H1 (cell line): ENCODE measurements around the gene DNM1L. TPM values are rescaled to one million over a fixed set of nuclear protein-coding genes. Genes with fewer than 3 reads are reported as not detected.

Experiments used
- CTCF ChIA-PET: fragments of 300-600 bp; sonication (Branson Sonifier 250); formaldehyde crosslinking; loops from one replicate; lab custom pipeline; 2021; ENCODE audit not compliant: partially characterized antibody; lab: Charles Lee
- POLR2A ChIA-PET: fragments of 300-600 bp; sonication (Branson Sonifier 250); formaldehyde crosslinking; loops from one replicate; lab custom pipeline; 2021; ENCODE audit warnings: inconsistent platforms; ENCODE audit not compliant: partially characterized antibody; lab: Charles Lee
- DNase-seq, 2 experiments: peaks; one replicate each; pipeline versions ENCODE4 v3.0.0 to v3.0.0-alpha.2; 2010 to 2022; ENCODE audit warnings: low spot score in 2 of 2, low read depth in 1 of 2, mixed read lengths in 1 of 2
- FAIRE-seq: peaks from 2 replicates; lab custom pipeline; 2011; peaks lifted over from hg19 to GRCh38; lab: Jason Lieb, UNC
- H2AFZ ChIP-seq: 2 replicates; pipeline ENCODE4 v1.8.1; 2012; ENCODE audit warnings: low read length, inconsistent platforms
- H2AK5ac ChIP-seq: 2 replicates; pipeline ENCODE4 v1.6.1; 2013; ENCODE audit warnings: low read depth, low read length
- H2BK120ac ChIP-seq: replicated peaks from 2 replicates; pipeline ENCODE3; 2013; ENCODE audit warnings: low read depth, low read length, inconsistent platforms
- H2BK12ac ChIP-seq: 2 replicates; pipeline ENCODE4 v1.6.1; 2013; ENCODE audit warnings: low read depth, low read length
- H2BK15ac ChIP-seq: 2 replicates; pipeline ENCODE4 v1.6.1; 2013; ENCODE audit warnings: low read length
- H2BK20ac ChIP-seq: 2 replicates; pipeline ENCODE4 v1.6.1; 2013; ENCODE audit warnings: low read length
- H2BK5ac ChIP-seq: 2 replicates; pipeline ENCODE4 v1.6.1; 2013; ENCODE audit warnings: low read depth, low read length
- H3K14ac ChIP-seq: 2 replicates; pipeline ENCODE4 v1.6.1; 2013; ENCODE audit warnings: inconsistent platforms; ENCODE audit not compliant: insufficient read length
- H3K18ac ChIP-seq: 2 replicates; pipeline ENCODE4 v1.6.1; 2013; ENCODE audit warnings: low read length; ENCODE audit errors: extremely low read depth
- H3K23ac ChIP-seq: 2 replicates; pipeline ENCODE4 v1.6.1; 2013; ENCODE audit warnings: inconsistent platforms; ENCODE audit not compliant: insufficient read length
- H3K23me2 ChIP-seq: 2 replicates; pipeline ENCODE4 v1.6.1; 2013; ENCODE audit warnings: low read depth, low read length
- H3K27ac ChIP-seq: 2 replicates; pipeline ENCODE4 v1.6.1; 2011; ENCODE audit warnings: low read depth, low read length, inconsistent platforms
- H3K27me3 ChIP-seq, 4 experiments: replicated peaks in 1 of 4; 1 replicate in 1 of 4; 2 replicates in 3 of 4; pipeline versions ENCODE4 v1.6.1 to v1.8.1; 2011 to 2013; ENCODE audit warnings: low read length in 3 of 4, mild to moderate bottlenecking in 3 of 4, inconsistent platforms in 2 of 4, mixed read lengths in 2 of 4, moderate library complexity in 1 of 4; ENCODE audit not compliant: control insufficient read depth in 3 of 4, insufficient read depth in 3 of 4; ENCODE audit errors: extremely low read depth in 1 of 4
- H3K36me3 ChIP-seq, 4 experiments: 2 replicates each; pipeline versions ENCODE4 v1.6.1 to v1.8.1; 2011 to 2013; ENCODE audit warnings: mild to moderate bottlenecking in 4 of 4, low read length in 3 of 4, moderate library complexity in 2 of 4, control low read depth in 1 of 4, inconsistent platforms in 1 of 4; ENCODE audit not compliant: insufficient read depth in 4 of 4, control insufficient read depth in 2 of 4
- H3K4ac ChIP-seq: replicated peaks from 2 replicates; pipeline ENCODE3; 2013; ENCODE audit warnings: low read length, low read depth, mixed read lengths, inconsistent platforms; ENCODE audit not compliant: insufficient read length
- H3K4me1 ChIP-seq, 4 experiments: replicated peaks in 1 of 4; 1 replicate in 1 of 4; 2 replicates in 3 of 4; pipeline versions ENCODE4 v1.6.1 to v1.8.1; 2011 to 2013; ENCODE audit warnings: low read length in 3 of 4, inconsistent platforms in 2 of 4, mixed read lengths in 1 of 4; ENCODE audit not compliant: insufficient read depth in 4 of 4, control insufficient read depth in 3 of 4
- H3K4me2 ChIP-seq, 2 experiments: 2 replicates each; pipeline versions ENCODE4 v1.6.1 to v1.8.1; 2011 to 2013; ENCODE audit warnings: low read depth in 2 of 2, low read length in 2 of 2, control low read depth in 1 of 2, inconsistent platforms in 1 of 2, mild to moderate bottlenecking in 1 of 2; ENCODE audit not compliant: insufficient read depth in 1 of 2
- H3K4me3 ChIP-seq, 4 experiments: fragments of 200-600, 300-600 bp in 1 of 4; sonication (generic), shearing (Covaris generic), sonication (Bioruptor Twin) in 1 of 4; 2 replicates each; pipeline versions ENCODE4 v1.5.1 to v1.8.1; 2011 to 2016; ENCODE audit warnings: low read length in 4 of 4, low read depth in 3 of 4, control low read depth in 2 of 4, inconsistent platforms in 2 of 4, mild to moderate bottlenecking in 2 of 4, mixed read lengths in 1 of 4, moderate library complexity in 1 of 4; ENCODE audit not compliant: insufficient read depth in 2 of 4; ENCODE audit errors: extremely low read depth in 1 of 4
- H3K56ac ChIP-seq: replicated peaks from 2 replicates; pipeline ENCODE3; 2013; ENCODE audit warnings: low read depth, mild to moderate bottlenecking, mixed read lengths, low read length, inconsistent platforms; ENCODE audit not compliant: insufficient read length
- H3K79me1 ChIP-seq: 2 replicates; pipeline ENCODE4 v1.6.1; 2013; ENCODE audit warnings: low read depth, low read length, control low read depth
- H3K79me2 ChIP-seq, 2 experiments: 2 replicates each; pipeline versions ENCODE4 v1.6.1 to v1.8.1; 2012 to 2013; ENCODE audit warnings: low read length in 2 of 2, mild to moderate bottlenecking in 2 of 2, inconsistent platforms in 1 of 2; ENCODE audit not compliant: insufficient read depth in 2 of 2, control insufficient read depth in 1 of 2
- H3K9ac ChIP-seq, 4 experiments: replicated peaks in 1 of 4; 1 replicate in 1 of 4; 2 replicates in 3 of 4; pipeline versions ENCODE4 v1.6.1 to v1.8.1; 2011 to 2013; ENCODE audit warnings: low read depth in 3 of 4, low read length in 3 of 4, control low read depth in 2 of 4, mild to moderate bottlenecking in 2 of 4, moderate library complexity in 2 of 4, inconsistent platforms in 1 of 4; ENCODE audit errors: extremely low read depth in 1 of 4
- H3K9me3 ChIP-seq, 2 experiments: 2 replicates each; pipeline versions ENCODE4 v1.6.1 to v1.8.1; 2012 to 2013; ENCODE audit warnings: mild to moderate bottlenecking in 2 of 2, moderate library complexity in 2 of 2, control low read depth in 1 of 2, inconsistent platforms in 1 of 2, low read depth in 1 of 2, low read length in 1 of 2, mixed read lengths in 1 of 2; ENCODE audit not compliant: insufficient read depth in 2 of 2
- H4K20me1 ChIP-seq, 2 experiments: replicated peaks in 1 of 2; 2 replicates each; pipeline versions ENCODE3 to v1.8.1; 2011 to 2013; ENCODE audit warnings: inconsistent platforms in 2 of 2, low read length in 2 of 2, mild to moderate bottlenecking in 1 of 2; ENCODE audit not compliant: insufficient read depth in 2 of 2, control insufficient read depth in 1 of 2
- H4K5ac ChIP-seq: 2 replicates; pipeline ENCODE4 v1.6.1; 2013; ENCODE audit warnings: low read length, low read depth, mixed read lengths, inconsistent platforms; ENCODE audit not compliant: insufficient read length
- H4K8ac ChIP-seq: 2 replicates; pipeline ENCODE4 v1.8.0; 2013; ENCODE audit warnings: mild to moderate bottlenecking, moderate library complexity, low read length, inconsistent platforms; ENCODE audit not compliant: insufficient read depth; ENCODE audit errors: extremely low read depth
- H4K91ac ChIP-seq: replicated peaks from 2 replicates; pipeline ENCODE3; 2013; ENCODE audit warnings: low read length, mixed read lengths, inconsistent platforms; ENCODE audit not compliant: insufficient read length
- CEBPB ChIP-seq: IDR thresholded peaks from 2 replicates; pipeline ENCODE4 v1.6.1; 2012; ENCODE audit warnings: low read depth, low read length
- RNF2 ChIP-seq: fragments of 200-900, 300-1000 bp; sonication (generic); IDR thresholded peaks from 2 replicates; pipeline ENCODE4 v1.7.1; 2016; ENCODE audit warnings: borderline replicate concordance, low read depth, mild to moderate bottlenecking, antibody characterized with exemption, low read length; ENCODE audit not compliant: poor library complexity, severe bottlenecking; ENCODE audit errors: missing control alignments
- YY1 ChIP-seq: IDR thresholded peaks from 2 replicates; pipeline ENCODE4 v1.6.1; 2011; ENCODE audit warnings: low read depth, mild to moderate bottlenecking, low read length
- WGBS, 2 experiments: shearing (Covaris generic) in 1 of 2; methylation state at CpG; one replicate each; pipeline versions ENCODE4 v1.1.6 to v1.1.7; 2013 to 2015; ENCODE audit warnings: low lambda C conversion rate in 2 of 2, mixed read lengths in 2 of 2, inconsistent platforms in 1 of 2, low coverage in 1 of 2, missing lambda C conversion rate in 1 of 2; ENCODE audit not compliant: insufficient replicate concordance in 2 of 2, insufficient coverage in 1 of 2, insufficient read length in 1 of 2; ENCODE audit errors: extremely low coverage in 1 of 2, missing lambda C conversion rate in 1 of 2; 5-methylcytosine and 5-hydroxymethylcytosine counted together
- polyA plus RNA-seq, 7 experiments: library from polyadenylated mRNA; depleted of rRNA in 3 of 7; stranded (reverse) in 5 of 7; unstranded in 2 of 7; fragments of >200 nt in 5 of 7; fragments of 200-250 nt in 2 of 7; gene quantifications; 1 replicate in 5 of 7; 2 replicates in 1 of 7; 4 replicates in 1 of 7; pipeline versions ENCODE4 v1.2.1 to v1.2.3, GENCODE V29; 2011 to 2013; ENCODE audit warnings: missing spikeins in 2 of 7, mixed read lengths in 2 of 7
- total RNA-seq: library from RNA; stranded (reverse); fragmentation: NEBNext Ultra II Directional; extraction: Animal tissue kit (Norgen Biotek cat#: 25700); gene quantifications from 2 replicates; pipeline ENCODE4 v1.2.1, GENCODE V29; 2021

Gene DNM1L
- total and polyA plus RNA-seq, 2 of the 8 experiments (the other 6 are each of a cell fraction or from before 2014, with no cell fraction given), result 23.7 to 93.9 TPM

DNA sequence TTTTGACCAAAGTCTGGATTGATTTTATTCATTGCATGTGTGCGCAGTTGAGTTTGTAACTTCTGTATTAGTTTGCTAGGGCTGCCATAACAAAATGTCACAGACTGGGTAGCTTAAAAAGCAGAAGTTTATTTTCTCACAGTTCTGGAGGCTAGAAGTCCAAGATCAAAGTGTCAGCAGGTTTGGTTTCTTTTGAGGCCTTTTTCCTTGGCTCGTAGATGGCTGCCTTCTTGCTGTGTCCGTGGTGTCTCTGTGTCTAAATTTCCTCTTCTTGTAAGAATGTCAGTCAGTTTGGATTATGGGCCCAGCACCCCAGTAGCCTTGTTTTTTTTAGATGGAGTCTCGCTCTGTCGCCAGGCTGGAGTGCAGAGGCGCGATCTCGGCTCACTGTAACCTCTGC lies 11.8 kb downstream of the DNM1L start:
- H3K79me2 ChIP-seq, result peaks cover 3 to 97% of the 10 kb centered on the region in 2 experiments; a peak in 3 of 4 replicates
- no peak overlapping the region for H3K14ac ChIP-seq
- no peak overlapping the region for H3K18ac ChIP-seq
- no peak overlapping the region for H2AK5ac ChIP-seq
- H3K27ac ChIP-seq, result no peak overlapping the region
- H2BK15ac ChIP-seq, result no peak overlapping the region
- no peak overlapping the region for H4K5ac ChIP-seq
- H3K4me1 ChIP-seq, result peaks cover 0 to 5% (median 1%) of the 10 kb centered on the region in 4 experiments; a peak in 2 of 7 replicates
- no peak overlapping the region for H3K9ac ChIP-seq
- TF ChIP-seq CEBPB, result no peak
- TF ChIP-seq RNF2, result no peak
- TF ChIP-seq YY1, result no peak
- no peaks in the 10 kb centered on the region for H3K9me3 ChIP-seq
- no peak overlapping the region for H2BK120ac ChIP-seq
- no peaks in the 10 kb centered on the region for H3K27me3 ChIP-seq
- H4K20me1 ChIP-seq, result peaks cover 0 to 1% of the 10 kb centered on the region in 2 experiments
- H3K56ac ChIP-seq, result no peak overlapping the region
- H4K91ac ChIP-seq, result no peak overlapping the region
- peaks cover 0 to 2% (median 0%) of the 10 kb centered on the region in 4 experiments; a peak in 1 of 8 replicates for H3K36me3 ChIP-seq
- H3K79me1 ChIP-seq, result no peaks in the 10 kb centered on the region
- WGBS, 2 experiments, result 95% methylated on average over 8 of the region's 8 CpGs; no CpG with 5 or more reads in 1 of the 2 experiments
- H2BK12ac ChIP-seq, result no peak overlapping the region
- no peak overlapping the region for H3K23ac ChIP-seq
- no peak overlapping the region for H2AFZ ChIP-seq
- H3K23me2 ChIP-seq, result no peaks in the 10 kb centered on the region
- H3K4ac ChIP-seq, result no peak overlapping the region
- no peak overlapping the region for H2BK20ac ChIP-seq
- H2BK5ac ChIP-seq, result no peak overlapping the region
- ChIA-PET CTCF (interaction anchor here (3.3 kb wide), 1 partner anchor 33 kb away, joined by 8 read pairs; no protein-coding TSS in a partner anchor), POLR2A (no interaction called here)
- no peak for FAIRE-seq
- no peak overlapping the region for H3K4me3 ChIP-seq
- H4K8ac ChIP-seq, result no peak overlapping the region
- no peak for DNase-seq
- no peak overlapping the region for H3K4me2 ChIP-seq
